NCI-H2107 (cell line): ENCODE measurements around the gene ACOXL.

Experiments
- DNase-seq: peaks from one replicate; lab custom pipeline; 2025; lab: John Stamatoyannopoulos, UW

Gene ACOXL

DNA sequence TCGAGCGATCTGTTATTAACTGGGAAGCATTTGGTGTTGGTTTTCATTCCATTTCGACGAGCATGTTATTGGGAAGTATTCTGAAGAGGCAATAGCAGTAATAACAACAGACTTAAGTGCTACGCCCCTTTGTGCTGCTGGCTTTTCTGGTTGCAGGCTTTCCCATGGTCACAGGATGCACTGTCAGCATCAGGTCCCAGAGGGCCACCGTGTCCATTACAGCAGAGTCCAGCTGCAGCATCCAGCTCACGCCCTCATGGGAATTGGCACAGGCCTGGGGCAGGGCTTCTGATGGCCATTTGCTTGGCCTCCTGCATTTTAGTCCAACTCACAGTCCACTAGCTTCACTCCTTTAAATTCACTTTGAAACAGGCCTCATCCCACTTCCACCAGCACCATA is 432.7 kb downstream of the ACOXL start:
- no peak for DNase-seq

DNA sequence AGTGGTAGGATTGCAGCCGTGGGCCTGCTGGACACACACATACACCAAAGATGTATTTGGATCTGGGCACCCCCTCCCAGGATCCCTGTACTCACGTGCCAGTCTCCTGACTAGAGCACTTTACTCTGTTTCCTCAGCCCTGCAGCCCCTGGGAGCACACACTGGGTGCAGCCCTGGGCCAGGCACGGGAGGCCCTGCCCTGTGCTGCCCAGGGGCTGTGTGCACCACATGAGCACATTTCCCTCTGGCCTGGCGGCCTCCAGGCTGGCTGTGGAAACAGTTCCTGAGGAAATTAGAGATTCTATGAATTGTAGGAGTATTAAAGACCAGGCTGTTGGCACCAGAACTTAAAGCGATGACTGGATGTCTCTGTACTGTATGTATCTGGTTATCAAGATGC is 433.7 kb downstream of the ACOXL start:
- no peak for DNase-seq

DNA sequence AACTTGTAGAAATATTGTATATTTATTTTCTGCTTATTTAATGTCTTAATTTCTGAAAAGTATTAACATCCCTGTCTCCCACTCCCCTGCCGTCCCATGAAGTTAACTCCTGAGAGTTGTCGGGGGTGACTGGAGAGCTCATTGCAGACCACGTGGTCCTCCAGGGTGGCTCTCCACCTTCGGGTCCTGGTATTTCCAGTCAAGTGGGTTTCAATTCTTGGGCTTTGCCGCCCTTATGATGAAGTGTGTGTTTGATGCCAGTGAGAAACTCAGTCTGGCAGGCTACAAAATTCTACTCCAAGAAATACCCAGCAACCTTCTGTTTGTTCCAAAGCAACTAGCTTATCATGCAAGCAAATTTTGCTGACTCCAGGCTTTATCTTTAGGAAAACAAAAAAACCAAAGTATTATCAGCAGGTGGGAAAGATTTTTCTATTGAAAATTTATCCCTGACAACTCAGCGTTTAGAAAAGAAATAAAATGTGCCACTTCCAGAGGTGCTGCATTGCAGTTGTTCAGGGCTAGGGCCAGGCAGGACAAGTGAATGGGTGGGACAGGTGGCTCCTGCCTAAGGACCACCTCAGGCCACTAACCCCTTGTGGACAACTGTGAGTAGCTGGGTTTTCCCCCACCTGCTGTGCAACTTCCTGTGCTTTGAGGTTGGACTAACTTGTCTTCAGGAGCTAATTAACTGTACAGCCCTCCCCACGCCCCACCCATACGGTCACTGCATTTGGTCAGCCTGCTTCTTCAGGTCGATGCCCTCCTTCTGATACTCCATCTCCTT is 434.9 kb downstream of the ACOXL start:
- no peak for DNase-seq

DNA sequence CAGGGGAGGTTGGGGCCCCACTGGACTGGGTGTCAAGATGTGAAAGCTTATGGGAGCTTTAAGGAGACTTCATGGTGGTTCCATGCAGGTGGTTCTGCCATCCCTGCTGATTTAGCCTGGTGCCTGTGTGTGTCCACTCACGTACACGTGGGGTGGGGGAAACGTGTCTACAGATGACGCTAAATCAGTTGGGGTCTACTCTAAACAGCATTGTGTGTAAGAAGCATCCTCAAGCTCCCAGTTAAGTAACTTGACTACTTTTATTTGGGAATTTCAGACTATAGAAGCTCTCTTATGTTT is 435.4 kb downstream of the ACOXL start:
- no peak for DNase-seq
